IgD-negative memory B cell (primary cell): ENCODE results near the gene CRIP2. TPM values are rescaled to one million over a fixed set of nuclear protein-coding genes. Genes with fewer than 3 reads are reported as not detected.

Experiments
- H3K27ac Mint-ChIP-seq, 3 donors: one replicate each; pipeline ENCODE4 v1.8.0; 2020 to 2022; ENCODE audit warnings: mild to moderate bottlenecking in 3 of 3, mixed read lengths in 3 of 3, moderate library complexity in 1 of 3
- H3K27me3 Mint-ChIP-seq: one replicate; pipeline ENCODE4 v1.8.0; 2021; ENCODE audit warnings: mixed read lengths
- H3K36me3 Mint-ChIP-seq: one replicate; pipeline ENCODE4 v1.8.0; 2020; ENCODE audit warnings: mild to moderate bottlenecking, mixed read lengths
- H3K4me1 Mint-ChIP-seq, 3 donors: one replicate each; pipeline ENCODE4 v1.8.0; 2020 to 2022; ENCODE audit warnings: mixed read lengths in 3 of 3, mild to moderate bottlenecking in 1 of 3
- H3K4me3 Mint-ChIP-seq, 4 donors: one replicate each; pipeline ENCODE4 v1.8.0; 2020 to 2022; ENCODE audit warnings: mild to moderate bottlenecking in 4 of 4, mixed read lengths in 4 of 4, moderate library complexity in 3 of 4
- H3K9me3 Mint-ChIP-seq, 3 donors: one replicate each; pipeline ENCODE4 v1.8.0; 2020 to 2021; ENCODE audit warnings: mixed read lengths in 3 of 3, mild to moderate bottlenecking in 1 of 3
- polyA plus RNA-seq: library from polyadenylated mRNA; unstranded; fragments of 300-500 nt; fragmentation: Illumina TruSeq; gene quantifications from one replicate; pipeline ENCODE4 v1.2.3, GENCODE V29; 2021

The CRIP2 gene
- polyA plus RNA-seq, 1 donor from 2014 or later = 70.8 TPM

- no peak overlapping the region for H3K27ac Mint-ChIP-seq
- H3K4me3 Mint-ChIP-seq = no peak overlapping the region
- peaks cover 2% of the 10 kb centered on the region for H3K36me3 Mint-ChIP-seq
- H3K9me3 Mint-ChIP-seq = no peaks in the 10 kb centered on the region
- peaks cover 3 to 14% (median 10%) of the 10 kb centered on the region in 3 donors for H3K4me1 Mint-ChIP-seq
- no peaks in the 10 kb centered on the region for H3K27me3 Mint-ChIP-seq
These were observed 36.7 kb upstream of the CRIP2 start for GRCh38 chr14:105437723-105438500.

- peaks cover 3 to 14% (median 12%) of the 10 kb centered on the region in 3 donors for H3K4me1 Mint-ChIP-seq
These were observed 35.4 kb upstream of the CRIP2 start for GRCh38 chr14:105439179-105439578.

GRCh38 chr14:105439710-105440553 lies 34.7 kb upstream of the CRIP2 start:
- Mint-ChIP-seq H3K4me1 (peaks cover under 1 to 11% (median 11%) of the 10 kb centered on the region in 3 donors), H3K36me3 (peaks cover 2% of the 10 kb centered on the region), H3K4me3 (no peak overlapping the region), H3K27ac (no peak overlapping the region), H3K9me3 (no peaks in the 10 kb centered on the region), H3K27me3 (no peaks in the 10 kb centered on the region)

More at GRCh38 chr14:105439179-105439578, 35.4 kb upstream of the CRIP2 start:
- no peak overlapping the region for H3K4me3 Mint-ChIP-seq
- H3K27me3 Mint-ChIP-seq = no peaks in the 10 kb centered on the region
- H3K36me3 Mint-ChIP-seq = peaks cover 2% of the 10 kb centered on the region
- H3K27ac Mint-ChIP-seq = no peak overlapping the region
- no peaks in the 10 kb centered on the region for H3K9me3 Mint-ChIP-seq

GRCh38 chr14:105440554-105440900 lies 34.1 kb upstream of the CRIP2 start:
- Mint-ChIP-seq H3K4me1 (peaks cover 0 to 8% (median 8%) of the 10 kb centered on the region in 3 donors), H3K4me3 (no peak overlapping the region), H3K36me3 (peaks cover under 1% of the 10 kb centered on the region), H3K27ac (no peak overlapping the region), H3K27me3 (no peaks in the 10 kb centered on the region), H3K9me3 (no peaks in the 10 kb centered on the region)

GRCh38 chr14:105440992-105441391 lies 33.6 kb upstream of the CRIP2 start:
- no peak overlapping the region for H3K27ac Mint-ChIP-seq
- no peak overlapping the region for H3K4me3 Mint-ChIP-seq
- no peaks in the 10 kb centered on the region for H3K9me3 Mint-ChIP-seq
- no peaks in the 10 kb centered on the region for H3K27me3 Mint-ChIP-seq
- peaks cover 0 to 5% (median 4%) of the 10 kb centered on the region in 3 donors for H3K4me1 Mint-ChIP-seq
- H3K36me3 Mint-ChIP-seq = no peaks in the 10 kb centered on the region

- Mint-ChIP-seq H3K27me3 (no peaks in the 10 kb centered on the region), H3K9me3 (no peaks in the 10 kb centered on the region), H3K4me1 (peaks cover 0 to 4% (median 2%) of the 10 kb centered on the region in 3 donors), H3K4me3 (no peak overlapping the region), H3K27ac (no peak overlapping the region), H3K36me3 (no peaks in the 10 kb centered on the region)
These were observed 32.5 kb upstream of the CRIP2 start for GRCh38 chr14:105442125-105442524.

- no peaks in the 10 kb centered on the region for H3K36me3 Mint-ChIP-seq
- peaks cover 0 to 4% (median 2%) of the 10 kb centered on the region in 3 donors for H3K4me1 Mint-ChIP-seq
- H3K4me3 Mint-ChIP-seq = no peak overlapping the region
- no peak overlapping the region for H3K27ac Mint-ChIP-seq
- no peaks in the 10 kb centered on the region for H3K27me3 Mint-ChIP-seq
- H3K9me3 Mint-ChIP-seq = no peaks in the 10 kb centered on the region
These were observed 31.8 kb upstream of the CRIP2 start for GRCh38 chr14:105442834-105443233.

- Mint-ChIP-seq H3K27me3 (no peaks in the 10 kb centered on the region), H3K27ac (no peak overlapping the region), H3K4me1 (peaks cover 0 to 4% (median 2%) of the 10 kb centered on the region in 3 donors), H3K9me3 (no peaks in the 10 kb centered on the region), H3K4me3 (no peak overlapping the region), H3K36me3 (no peaks in the 10 kb centered on the region)
These were observed 29.8 kb upstream of the CRIP2 start for GRCh38 chr14:105444859-105445258.

GRCh38 chr14:105445290-105445689 lies 29.3 kb upstream of the CRIP2 start:
- H3K27ac Mint-ChIP-seq = no peak overlapping the region
- peaks cover 0 to 4% (median 2%) of the 10 kb centered on the region in 3 donors for H3K4me1 Mint-ChIP-seq
- no peak overlapping the region for H3K4me3 Mint-ChIP-seq
- H3K9me3 Mint-ChIP-seq = no peaks in the 10 kb centered on the region
- H3K36me3 Mint-ChIP-seq = no peaks in the 10 kb centered on the region
- no peaks in the 10 kb centered on the region for H3K27me3 Mint-ChIP-seq

GRCh38 chr14:105445901-105446845 lies 28.4 kb upstream of the CRIP2 start:
- Mint-ChIP-seq H3K4me1 (peaks cover 0 to 4% (median 2%) of the 10 kb centered on the region in 3 donors), H3K9me3 (no peaks in the 10 kb centered on the region)

GRCh38 chr14:105446971-105447370 lies 27.6 kb upstream of the CRIP2 start:
- H3K4me3 Mint-ChIP-seq = no peak overlapping the region
- peaks cover 0 to 2% (median 0%) of the 10 kb centered on the region in 3 donors for H3K4me1 Mint-ChIP-seq
- no peaks in the 10 kb centered on the region for H3K9me3 Mint-ChIP-seq
- H3K27ac Mint-ChIP-seq = no peak overlapping the region
- H3K36me3 Mint-ChIP-seq = peaks cover under 1% of the 10 kb centered on the region
- no peaks in the 10 kb centered on the region for H3K27me3 Mint-ChIP-seq

More at GRCh38 chr14:105445901-105446845, 28.4 kb upstream of the CRIP2 start:
- H3K27me3 Mint-ChIP-seq = no peaks in the 10 kb centered on the region
- no peak overlapping the region for H3K4me3 Mint-ChIP-seq
- H3K27ac Mint-ChIP-seq = no peak overlapping the region
- H3K36me3 Mint-ChIP-seq = no peaks in the 10 kb centered on the region

GRCh38 chr14:105447651-105448640 lies 26.7 kb upstream of the CRIP2 start:
- Mint-ChIP-seq H3K36me3 (peaks cover 1% of the 10 kb centered on the region), H3K9me3 (no peaks in the 10 kb centered on the region), H3K27ac (no peak overlapping the region), H3K4me1 (peaks cover 0 to 2% (median 1%) of the 10 kb centered on the region in 3 donors), H3K27me3 (no peaks in the 10 kb centered on the region), H3K4me3 (no peak overlapping the region)

GRCh38 chr14:105448706-105449111 lies 25.9 kb upstream of the CRIP2 start:
- peaks cover 1% of the 10 kb centered on the region for H3K36me3 Mint-ChIP-seq
- H3K27me3 Mint-ChIP-seq = no peaks in the 10 kb centered on the region
- H3K4me1 Mint-ChIP-seq = peaks cover 0 to 2% (median 0%) of the 10 kb centered on the region in 3 donors
- no peak overlapping the region for H3K4me3 Mint-ChIP-seq
- no peak overlapping the region for H3K27ac Mint-ChIP-seq
- no peaks in the 10 kb centered on the region for H3K9me3 Mint-ChIP-seq
